Vagina (tissue), 2 donors: ENCODE data around the gene ZNF276.

Experiments used
- POLR2A ChIP-seq, 2 donors: fragments of 450-650 bp; IDR thresholded peaks; one replicate each; pipeline ENCODE4 v1.6.1; 2017; ENCODE audit warnings: antibody characterized with exemption in 2 of 2, mild to moderate bottlenecking in 2 of 2, moderate library complexity in 2 of 2
- POLR2AphosphoS5 ChIP-seq, 2 donors: sonication (generic); formaldehyde crosslinking; IDR thresholded peaks; one replicate each; pipeline ENCODE4 v1.9.0; 2017; ENCODE audit warnings: antibody characterized with exemption in 2 of 2, mild to moderate bottlenecking in 2 of 2, low read depth in 1 of 2; ENCODE audit not compliant: insufficient read depth in 1 of 2
- TF ChIP-seq, protein P1 (sequence below), 3 experiments: fragments of 450-650 bp in 2 of 3; fragments of 200-600 bp in 1 of 3; sonication (generic) in 1 of 3; IDR thresholded peaks; one replicate each; pipeline ENCODE4 v1.5.1; 2017 to 2019; ENCODE audit warnings: antibody characterized with exemption in 3 of 3, mild to moderate bottlenecking in 2 of 3, moderate library complexity in 2 of 3

DNA sequence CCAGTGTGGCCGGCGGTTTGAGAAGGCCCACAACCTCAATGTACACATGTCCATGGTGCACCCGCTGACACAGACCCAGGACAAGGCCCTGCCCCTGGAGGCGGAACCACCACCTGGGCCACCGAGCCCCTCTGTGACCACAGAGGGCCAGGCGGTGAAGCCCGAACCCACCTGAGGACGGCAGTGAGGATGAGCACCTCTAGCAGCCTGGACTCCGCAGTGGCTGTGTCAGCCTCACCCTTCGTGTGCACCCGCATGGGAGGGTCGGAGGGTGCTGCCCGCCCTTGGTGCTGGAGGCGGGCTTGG is 16.7 kb downstream of the ZNF276 start:
- TF ChIP-seq, protein P1, sequence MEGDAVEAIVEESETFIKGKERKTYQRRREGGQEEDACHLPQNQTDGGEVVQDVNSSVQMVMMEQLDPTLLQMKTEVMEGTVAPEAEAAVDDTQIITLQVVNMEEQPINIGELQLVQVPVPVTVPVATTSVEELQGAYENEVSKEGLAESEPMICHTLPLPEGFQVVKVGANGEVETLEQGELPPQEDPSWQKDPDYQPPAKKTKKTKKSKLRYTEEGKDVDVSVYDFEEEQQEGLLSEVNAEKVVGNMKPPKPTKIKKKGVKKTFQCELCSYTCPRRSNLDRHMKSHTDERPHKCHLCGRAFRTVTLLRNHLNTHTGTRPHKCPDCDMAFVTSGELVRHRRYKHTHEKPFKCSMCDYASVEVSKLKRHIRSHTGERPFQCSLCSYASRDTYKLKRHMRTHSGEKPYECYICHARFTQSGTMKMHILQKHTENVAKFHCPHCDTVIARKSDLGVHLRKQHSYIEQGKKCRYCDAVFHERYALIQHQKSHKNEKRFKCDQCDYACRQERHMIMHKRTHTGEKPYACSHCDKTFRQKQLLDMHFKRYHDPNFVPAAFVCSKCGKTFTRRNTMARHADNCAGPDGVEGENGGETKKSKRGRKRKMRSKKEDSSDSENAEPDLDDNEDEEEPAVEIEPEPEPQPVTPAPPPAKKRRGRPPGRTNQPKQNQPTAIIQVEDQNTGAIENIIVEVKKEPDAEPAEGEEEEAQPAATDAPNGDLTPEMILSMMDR (IDR thresholded peaks at IDR 0.05) = no peak
- no peak for TF ChIP-seq POLR2AphosphoS5 (IDR thresholded peaks at IDR 0.05; ENCODE audit: insufficient read depth in 1 of 2, low read depth in 1 of 2)
- no peak for TF ChIP-seq POLR2A (IDR thresholded peaks at IDR 0.05)
